B cell (primary cell): ENCODE results near the gene SERTAD2.

ENCODE experiments used
- CTCF ChIP-seq: fragments of 200-600 bp; IDR thresholded peaks from one replicate; pipeline ENCODE4 v1.8.0; 2022; ENCODE audit warnings: antibody characterized with exemption, mild to moderate bottlenecking
- EZH2 ChIP-seq: IDR thresholded peaks from 2 replicates; pipeline ENCODE4 v1.6.1; 2012; ENCODE audit warnings: borderline replicate concordance, low read depth, mild to moderate bottlenecking, moderate library complexity, low read length; ENCODE audit not compliant: insufficient read depth, poor library complexity, severe bottlenecking

GRCh38 chr2:64659252-64659651, 5.5 kb upstream of the SERTAD2 start:
- TF ChIP-seq CTCF (no peak), EZH2 (no peak)
